H1 (cell line): ENCODE measurements around the gene TSPAN5. TPM values are rescaled to one million over a fixed set of nuclear protein-coding genes. Genes with fewer than 3 reads are reported as not detected.

Source experiments
- E2F6 ChIP-seq: IDR thresholded peaks from 2 replicates; pipeline ENCODE4 v1.6.1; 2012; ENCODE audit warnings: inconsistent platforms
- HDAC6 ChIP-seq: IDR thresholded peaks from one replicate; pipeline ENCODE4 v1.7.1; 2012; ENCODE audit warnings: low read depth, mild to moderate bottlenecking, inconsistent platforms, low read length, moderate library complexity
- polyA plus RNA-seq, 7 experiments: library from polyadenylated mRNA; depleted of rRNA in 3 of 7; stranded (reverse) in 5 of 7; unstranded in 2 of 7; fragments of >200 nt in 5 of 7; fragments of 200-250 nt in 2 of 7; gene quantifications; 1 replicate in 5 of 7; 2 replicates in 1 of 7; 4 replicates in 1 of 7; pipeline versions ENCODE4 v1.2.1 to v1.2.3, GENCODE V29; 2011 to 2013; ENCODE audit warnings: missing spikeins in 2 of 7, mixed read lengths in 2 of 7
- total RNA-seq: library from RNA; stranded (reverse); fragmentation: NEBNext Ultra II Directional; extraction: Animal tissue kit (Norgen Biotek cat#: 25700); gene quantifications from 2 replicates; pipeline ENCODE4 v1.2.1, GENCODE V29; 2021

The TSPAN5 gene
- total and polyA plus RNA-seq, 2 of the 8 experiments (the other 6 are each of a cell fraction or from before 2014, with no cell fraction given): 17.6 to 21.2 TPM

- TF ChIP-seq HDAC6 (no peak), E2F6 (no peak)
These were observed 72.8 kb downstream of the TSPAN5 start (continued) for GRCh38 chr4:98585596-98585995.
